HEK293 (cell line): ENCODE data around the gene FBXL7.

Experiments used
- CTCF ChIA-PET: fragments of 350-600 bp; formaldehyde crosslinking; extraction: SDS; loops from one replicate; lab custom pipeline; 2021; ENCODE audit warnings: antibody characterized with exemption; lab: Yijun Ruan, JAX
- POLR2A ChIA-PET: fragments of 300-600 bp; formaldehyde crosslinking; extraction: SDS; loops from one replicate; lab custom pipeline; 2020; ENCODE audit warnings: antibody characterized with exemption, inconsistent platforms; lab: Yijun Ruan, JAX
- H3K27ac ChIP-seq: fragments of 200-500 bp; sonication (Bioruptor generic); 2 replicates; pipeline ENCODE4 v1.5.1; 2014; ENCODE audit warnings: low read depth, low read length, control low read depth, inconsistent platforms; ENCODE audit errors: extremely low read depth
- H3K36me3 ChIP-seq, 2 experiments: fragments of 200-500 bp in 1 of 2; sonication (Bioruptor generic) in 1 of 2; 1 replicate in 1 of 2; 2 replicates in 1 of 2; pipeline ENCODE4 v1.5.1; 2014 to 2017; ENCODE audit warnings: inconsistent platforms in 2 of 2, low read length in 2 of 2; ENCODE audit not compliant: control insufficient read depth in 2 of 2, insufficient read depth in 1 of 2
- H3K4me1 ChIP-seq: fragments of 200-500 bp; sonication (Bioruptor generic); 2 replicates; pipeline ENCODE4 v1.5.1; 2014; ENCODE audit warnings: mild to moderate bottlenecking, low read length, inconsistent platforms; ENCODE audit not compliant: control insufficient read depth, insufficient read depth
- H3K4me3 ChIP-seq: 2 replicates; pipeline ENCODE4 v1.5.1; 2011; ENCODE audit warnings: low read depth, mild to moderate bottlenecking, control low read depth, low read length, moderate library complexity
- H3K9me3 ChIP-seq: fragments of 200-500 bp; sonication (Bioruptor generic); 2 replicates; pipeline ENCODE4 v1.5.1; 2014; ENCODE audit warnings: low read depth, low read length, inconsistent platforms; ENCODE audit not compliant: control insufficient read depth, insufficient read depth
- GLIS2 ChIP-seq: fragments of 450-650 bp; formaldehyde crosslinking; IDR thresholded peaks from 2 replicates; pipeline ENCODE4 v1.5.1; 2016; ENCODE audit warnings: missing biosample characterization, missing genetic modification characterization
- HOXA7 ChIP-seq: sonication (generic); formaldehyde crosslinking; IDR thresholded peaks from 2 replicates; pipeline ENCODE4 v1.8.1; 2022; ENCODE audit warnings: missing genetic modification reagents, borderline replicate concordance
- KLF17 ChIP-seq: fragments of 450-650 bp; formaldehyde crosslinking; IDR thresholded peaks from 2 replicates; pipeline ENCODE4 v1.5.1; 2016; ENCODE audit warnings: missing biosample characterization, missing genetic modification characterization
- PBX3 ChIP-seq: sonication (generic); formaldehyde crosslinking; IDR thresholded peaks from 2 replicates; pipeline ENCODE4 v1.8.1; 2022; ENCODE audit warnings: mild to moderate bottlenecking, moderate library complexity, missing genetic modification reagents
- PRDM10 ChIP-seq: fragments of 450-650 bp; formaldehyde crosslinking; IDR thresholded peaks from 2 replicates; pipeline ENCODE4 v1.5.1; 2016; ENCODE audit warnings: missing biosample characterization, missing genetic modification characterization
- PRDM6 ChIP-seq: fragments of 450-650 bp; formaldehyde crosslinking; IDR thresholded peaks from 2 replicates; pipeline ENCODE4 v1.5.1; 2017; ENCODE audit warnings: missing biosample characterization, missing genetic modification characterization
- YY1 ChIP-seq: fragments of 450-650 bp; formaldehyde crosslinking; IDR thresholded peaks from 2 replicates; pipeline ENCODE4 v1.5.1; 2018; ENCODE audit warnings: missing biosample characterization, missing genetic modification characterization
- ZBTB48 ChIP-seq: fragments of 450-650 bp; formaldehyde crosslinking; IDR thresholded peaks from 2 replicates; pipeline ENCODE4 v1.5.1; 2016; ENCODE audit warnings: missing biosample characterization, missing genetic modification characterization
- ZBTB8A ChIP-seq: fragments of 450-650 bp; formaldehyde crosslinking; IDR thresholded peaks from 2 replicates; pipeline ENCODE4 v1.5.1; 2016; ENCODE audit warnings: missing biosample characterization, missing genetic modification characterization
- ZFP69B ChIP-seq: fragments of 450-650 bp; formaldehyde crosslinking; IDR thresholded peaks from 2 replicates; pipeline ENCODE4 v1.5.1; 2016; ENCODE audit warnings: missing biosample characterization, missing genetic modification characterization
- ZNF114 ChIP-seq: fragments of 450-650 bp; formaldehyde crosslinking; IDR thresholded peaks from 2 replicates; pipeline ENCODE4 v1.5.0; 2017; ENCODE audit warnings: missing biosample characterization, missing genetic modification characterization
- ZNF211 ChIP-seq: fragments of 450-650 bp; formaldehyde crosslinking; IDR thresholded peaks from 2 replicates; pipeline ENCODE4 v1.5.1; 2016; ENCODE audit warnings: low read depth, missing biosample characterization, missing genetic modification characterization
- ZNF23 ChIP-seq: fragments of 450-650 bp; formaldehyde crosslinking; IDR thresholded peaks from 2 replicates; pipeline ENCODE4 v1.5.1; 2016; ENCODE audit warnings: missing biosample characterization, missing genetic modification characterization, borderline replicate concordance
- ZNF239 ChIP-seq: fragments of 450-650 bp; formaldehyde crosslinking; IDR thresholded peaks from 2 replicates; pipeline ENCODE4 v1.5.1; 2016; ENCODE audit warnings: missing biosample characterization, missing genetic modification characterization
- ZNF24 ChIP-seq: fragments of 450-650 bp; formaldehyde crosslinking; IDR thresholded peaks from 2 replicates; pipeline ENCODE4 v1.5.1; 2016; ENCODE audit warnings: missing biosample characterization, missing genetic modification characterization
- ZNF280D ChIP-seq: fragments of 450-650 bp; formaldehyde crosslinking; IDR thresholded peaks from 2 replicates; pipeline ENCODE4 v1.5.1; 2016; ENCODE audit warnings: missing biosample characterization, missing genetic modification characterization
- ZNF302 ChIP-seq: fragments of 450-650 bp; formaldehyde crosslinking; IDR thresholded peaks from 2 replicates; pipeline ENCODE4 v1.5.1; 2016; ENCODE audit warnings: missing biosample characterization, missing genetic modification characterization, low read depth
- ZNF311 ChIP-seq: fragments of 450-650 bp; formaldehyde crosslinking; IDR thresholded peaks from 2 replicates; pipeline ENCODE4 v1.5.1; 2017; ENCODE audit warnings: missing biosample characterization, missing genetic modification characterization, borderline replicate concordance
- ZNF341 ChIP-seq: fragments of 450-650 bp; formaldehyde crosslinking; IDR thresholded peaks from 2 replicates; pipeline ENCODE4; 2016; ENCODE audit warnings: low read depth, missing biosample characterization, missing genetic modification characterization
- ZNF610 ChIP-seq: fragments of 450-650 bp; formaldehyde crosslinking; IDR thresholded peaks from 2 replicates; pipeline ENCODE4 v1.5.1; 2016; ENCODE audit warnings: missing biosample characterization, missing genetic modification characterization, borderline replicate concordance
- ZNF664 ChIP-seq: fragments of 450-650 bp; formaldehyde crosslinking; IDR thresholded peaks from 2 replicates; pipeline ENCODE4 v1.5.1; 2016; ENCODE audit warnings: missing biosample characterization, missing genetic modification characterization
- ZNF768 ChIP-seq: fragments of 450-650 bp; formaldehyde crosslinking; IDR thresholded peaks from 2 replicates; pipeline ENCODE4 v1.5.1; 2018; ENCODE audit warnings: missing biosample characterization, mild to moderate bottlenecking, missing genetic modification characterization
- ZNF777 ChIP-seq: fragments of 450-650 bp; formaldehyde crosslinking; IDR thresholded peaks from 2 replicates; pipeline ENCODE4 v1.5.1; 2017; ENCODE audit warnings: missing biosample characterization, missing genetic modification characterization, borderline replicate concordance
- ZXDB ChIP-seq: fragments of 450-650 bp; formaldehyde crosslinking; IDR thresholded peaks from 2 replicates; pipeline ENCODE4 v1.5.1; 2016; ENCODE audit warnings: missing biosample characterization, missing genetic modification characterization

FBXL7 gene

GRCh38 chr5:15611008-15611407 lies 111.0 kb downstream of the FBXL7 start:
- TF ChIP-seq ZFP69B (tag by site-specific recombination) (no peak), PRDM6 (tag by site-specific recombination) (no peak), ZNF23 (no peak), ZNF341 (no peak), ZNF211 (tag by site-specific recombination) (no peak), YY1 (tag by site-specific recombination) (no peak), ZNF239 (tag by site-specific recombination) (no peak), KLF17 (tag by site-specific recombination) (no peak), PRDM10 (no peak), ZNF610 (tag by site-specific recombination) (no peak), ZBTB48 (tag by site-specific recombination) (no peak), PBX3 (CRISPR knock-in tag) (no peak), ZNF24 (tag by site-specific recombination) (no peak), ZNF311 (tag by site-specific recombination) (no peak), ZNF777 (tag by site-specific recombination) (no peak)
- H3K4me1 ChIP-seq = no peaks in the 10 kb centered on the region
- no peak overlapping the region for H3K27ac ChIP-seq
- no peaks in the 10 kb centered on the region for H3K9me3 ChIP-seq
- ChIA-PET POLR2A (interaction anchor here (0.6 kb wide), 1 partner anchor 19 kb away, joined by 3 read pairs; no protein-coding TSS in a partner anchor), CTCF (interaction anchor here (2.9 kb wide), 1 partner anchor 13 kb away, joined by 6 read pairs; no protein-coding TSS in a partner anchor)
- no peak overlapping the region for H3K4me3 ChIP-seq
- H3K36me3 ChIP-seq = no peaks in the 10 kb centered on the region

- no peak overlapping the region for H3K27ac ChIP-seq
- no peaks in the 10 kb centered on the region for H3K9me3 ChIP-seq
- H3K4me3 ChIP-seq = no peak overlapping the region
- CTCF ChIA-PET = interaction anchor here (0.7 kb wide), 1 partner anchor 83 kb away, joined by 3 read pairs; no protein-coding TSS in a partner anchor
- no peaks in the 10 kb centered on the region for H3K4me1 ChIP-seq
- no peaks in the 10 kb centered on the region for H3K36me3 ChIP-seq
- POLR2A ChIA-PET = no interaction called here
- TF ChIP-seq ZNF302 (tag by site-specific recombination) (no peak), GLIS2 (tag by site-specific recombination) (no peak), ZNF280D (tag by site-specific recombination) (no peak), ZXDB (no peak), ZBTB8A (tag by site-specific recombination) (no peak), ZNF114 (tag by site-specific recombination) (no peak), ZNF664 (tag by site-specific recombination) (no peak), HOXA7 (CRISPR knock-in tag) (no peak), ZNF768 (tag by site-specific recombination) (no peak)
These were observed 113.1 kb downstream of the FBXL7 start for GRCh38 chr5:15612915-15613635.
